ENCODE measurements around the gene MCC. TPM values are rescaled to one million over a fixed set of nuclear protein-coding genes. Genes with fewer than 3 reads are reported as not detected.

MCC gene
- total RNA-seq, 1 donor from 2014 or later = 18.9 TPM

- H3K4me3 Mint-ChIP-seq (ENCODE audit: low read depth) = no peak overlapping the region
- TF ChIP-seq CTCF (IDR thresholded peaks at IDR 0.05; ENCODE audit: unreplicated experiment) = no peak
- peaks cover 16% of the 10 kb centered on the region for H3K9me3 Mint-ChIP-seq (ENCODE audit: low read depth)
- no peaks in the 10 kb centered on the region for H3K36me3 Mint-ChIP-seq (ENCODE audit: insufficient read depth)
- H3K27ac Mint-ChIP-seq = no peak overlapping the region
- H3K4me1 Mint-ChIP-seq (ENCODE audit: low read depth) = no peaks in the 10 kb centered on the region
- no peak for DNase-seq (ENCODE audit: low spot score, unreplicated experiment)
- peaks cover 31% of the 10 kb centered on the region for H3K27me3 Mint-ChIP-seq
Measured at GRCh38 chr5:113493446-113493845, 5.2 kb upstream of the MCC start.

GRCh38 chr5:113491022-113491421 is 2.8 kb upstream of the MCC start:
- TF ChIP-seq CTCF (IDR thresholded peaks at IDR 0.05; ENCODE audit: unreplicated experiment) = no peak
- no peaks in the 10 kb centered on the region for H3K36me3 Mint-ChIP-seq (ENCODE audit: insufficient read depth)
- no peak overlapping the region for H3K4me3 Mint-ChIP-seq (ENCODE audit: low read depth)
- no peak overlapping the region for H3K27ac Mint-ChIP-seq
- peaks cover 16% of the 10 kb centered on the region for H3K9me3 Mint-ChIP-seq (ENCODE audit: low read depth)
- H3K27me3 Mint-ChIP-seq = peaks cover 24% of the 10 kb centered on the region
- DNase-seq (ENCODE audit: low spot score, unreplicated experiment) = no peak
- no peaks in the 10 kb centered on the region for H3K4me1 Mint-ChIP-seq (ENCODE audit: low read depth)

GRCh38 chr5:113490317-113490716 is 2.1 kb upstream of the MCC start:
- Mint-ChIP-seq H3K4me1 (ENCODE audit: low read depth) (no peaks in the 10 kb centered on the region), H3K9me3 (ENCODE audit: low read depth) (peaks cover 16% of the 10 kb centered on the region), H3K36me3 (ENCODE audit: insufficient read depth) (no peaks in the 10 kb centered on the region), H3K27ac (no peak overlapping the region), H3K4me3 (ENCODE audit: low read depth) (no peak overlapping the region), H3K27me3 (peaks cover 23% of the 10 kb centered on the region)
- no peak for DNase-seq (ENCODE audit: low spot score, unreplicated experiment)
- TF ChIP-seq CTCF (IDR thresholded peaks at IDR 0.05; ENCODE audit: unreplicated experiment) = no peak

- Mint-ChIP-seq H3K4me1 (ENCODE audit: low read depth) (no peaks in the 10 kb centered on the region), H3K27ac (no peak overlapping the region), H3K9me3 (ENCODE audit: low read depth) (peaks cover 16% of the 10 kb centered on the region), H3K4me3 (ENCODE audit: low read depth) (peak overlapping the region; percentile 93), H3K27me3 (peaks cover 19% of the 10 kb centered on the region), H3K36me3 (ENCODE audit: insufficient read depth) (no peaks in the 10 kb centered on the region)
- no peak for DNase-seq (ENCODE audit: low spot score, unreplicated experiment)
- no peak for TF ChIP-seq CTCF (IDR thresholded peaks at IDR 0.05; ENCODE audit: unreplicated experiment)
Measured at GRCh38 chr5:113489299-113489698, 1.0 kb upstream of the MCC start.

- Mint-ChIP-seq H3K36me3 (ENCODE audit: insufficient read depth) (peaks cover under 1% of the 10 kb centered on the region), H3K27ac (peak overlapping the region; percentile 91), H3K4me3 (ENCODE audit: low read depth) (peak overlapping the region; percentile 93), H3K4me1 (ENCODE audit: low read depth) (no peaks in the 10 kb centered on the region), H3K9me3 (ENCODE audit: low read depth) (peaks cover 16% of the 10 kb centered on the region), H3K27me3 (peaks cover 19% of the 10 kb centered on the region)
- no peak for TF ChIP-seq CTCF (IDR thresholded peaks at IDR 0.05; ENCODE audit: unreplicated experiment)
- no peak for DNase-seq (ENCODE audit: low spot score, unreplicated experiment)
Measured at GRCh38 chr5:113488645-113489184, 462 bp upstream of the MCC start.

Measured in progenitor cell of endocrine pancreas (in vitro differentiated cells).